Measurements from ENCODE around the gene SPRED2.

DNA sequence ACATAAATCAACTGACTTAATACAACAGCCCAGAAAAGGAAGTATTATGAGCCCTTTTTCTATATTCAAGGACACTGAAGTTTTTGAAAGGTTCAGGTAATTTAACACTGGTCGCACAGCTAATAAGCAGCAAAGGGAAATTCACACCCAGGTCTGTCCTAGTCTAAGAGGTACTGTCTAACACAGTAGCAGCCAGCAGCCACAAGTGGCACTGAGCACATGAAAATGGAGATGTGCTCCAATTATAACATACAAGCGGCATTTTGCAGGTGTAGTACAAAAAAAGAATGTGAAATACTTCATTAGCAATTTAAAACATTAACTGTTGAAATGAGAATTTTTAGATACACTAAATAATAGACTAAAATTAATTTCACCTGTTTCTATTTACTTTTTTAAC is 23.4 kb downstream of the SPRED2 start:
- TF ChIP-seq POLR2A (IDR thresholded peaks at IDR 0.05; ENCODE audit: low read length) (no peak), GATA1 (IDR thresholded peaks at IDR 0.05; ENCODE audit: low read depth, low read length) (no peak)
